Limb (tissue), 2 donors: ENCODE measurements around the gene TIA1.
A peak's percentile ranks its signal among the peaks of the same experiment; 100 is the strongest.
"Not testable (repeated sequence)": the region's sequence is repeated elsewhere in the genome, so short reads cannot be mapped to it uniquely, and the experiment has no call there.

ENCODE experiments used
- DNase-seq, 2 donors: peaks; one replicate each; pipeline ENCODE4 v3.0.0-alpha.2; 2016; ENCODE audit errors: extremely low spot score in 2 of 2

Gene TIA1

GRCh38 chr2:70223305-70223704 lies 25.1 kb downstream of the TIA1 start:
- not testable (repeated sequence) for DNase-seq

GRCh38 chr2:70214953-70215549 lies 33.4 kb downstream of the TIA1 start:
- no peak for DNase-seq

- no peak for DNase-seq
Measured at GRCh38 chr2:70214365-70214764, 34.1 kb downstream of the TIA1 start.

GRCh38 chr2:70212298-70212932 lies 36.0 kb downstream of the TIA1 start:
- no peak for DNase-seq

- no peak for DNase-seq
Measured at GRCh38 chr2:70211595-70211994, 36.8 kb downstream of the TIA1 start.

- no peak for DNase-seq
Measured at GRCh38 chr2:70204452-70204851, 44.0 kb downstream of the TIA1 start.

GRCh38 chr2:70203086-70203485 lies 45.3 kb downstream of the TIA1 start:
- DNase-seq: no peak

- no peak for DNase-seq
Measured at GRCh38 chr2:70202236-70202806, 46.1 kb downstream of the TIA1 start.

- no peak for DNase-seq
Measured at GRCh38 chr2:70201831-70202230, 46.6 kb downstream of the TIA1 start.

- DNase-seq: no peak
Measured at GRCh38 chr2:70201225-70201768, 47.1 kb downstream of the TIA1 start.

GRCh38 chr2:70199320-70199864 lies 49.0 kb downstream of the TIA1 start:
- DNase-seq: no peak

GRCh38 chr2:70192516-70192915 lies 55.9 kb downstream of the TIA1 start:
- DNase-seq: no peak

- no peak for DNase-seq
Measured at GRCh38 chr2:70191244-70191735, 57.1 kb downstream of the TIA1 start.

- peak; percentile 97 for DNase-seq
Measured at GRCh38 chr2:70190418-70191243, 57.8 kb downstream of the TIA1 start, which contains the start of gene C2orf42. Gene C2orf42 (minus strand): TSS chr2:70191019. CDS start chr2:70181985, 9,034 bp downstream.

- no peak for DNase-seq
Measured at GRCh38 chr2:70188460-70188859, 60.0 kb downstream of the TIA1 start.

GRCh38 chr2:70187170-70187569 lies 61.3 kb downstream of the TIA1 start:
- not testable (repeated sequence) for DNase-seq

GRCh38 chr2:70182689-70183088 lies 65.7 kb downstream of the TIA1 start:
- DNase-seq: no peak

GRCh38 chr2:70181363-70181956 lies 67.0 kb downstream of the TIA1 start:
- DNase-seq: no peak

- no peak for DNase-seq
Measured at GRCh38 chr2:70173520-70173919, 74.9 kb downstream of the TIA1 start.

GRCh38 chr2:70169654-70170245 lies 78.7 kb downstream of the TIA1 start:
- DNase-seq: not testable (repeated sequence)
